ENCODE measurements around the gene DENND4C. TPM values are rescaled to one million over a fixed set of nuclear protein-coding genes. Genes with fewer than 3 reads are reported as not detected.

DENND4C gene
- total RNA-seq, 3 donors from 2014 or later: 146 to 158 (median 148) TPM

GRCh38 chr9:19208653-19209052 is 21.8 kb upstream of the DENND4C start:
- Histone ChIP-seq H3K27ac (peak overlapping the region in 1 of 2 donors; percentile 14), H3K27me3 (no peaks in the 10 kb centered on the region), H3K36me3 (no peaks in the 10 kb centered on the region), H3K4me1 (no peaks in the 10 kb centered on the region), H3K4me3 (no peak overlapping the region), H3K9me3 (no peaks in the 10 kb centered on the region)
- TF ChIP-seq POLR2A (IDR thresholded peaks at IDR 0.05): no peak
- no peak for TF ChIP-seq POLR2AphosphoS5 (IDR thresholded peaks at IDR 0.05)
- TF ChIP-seq, protein P1, sequence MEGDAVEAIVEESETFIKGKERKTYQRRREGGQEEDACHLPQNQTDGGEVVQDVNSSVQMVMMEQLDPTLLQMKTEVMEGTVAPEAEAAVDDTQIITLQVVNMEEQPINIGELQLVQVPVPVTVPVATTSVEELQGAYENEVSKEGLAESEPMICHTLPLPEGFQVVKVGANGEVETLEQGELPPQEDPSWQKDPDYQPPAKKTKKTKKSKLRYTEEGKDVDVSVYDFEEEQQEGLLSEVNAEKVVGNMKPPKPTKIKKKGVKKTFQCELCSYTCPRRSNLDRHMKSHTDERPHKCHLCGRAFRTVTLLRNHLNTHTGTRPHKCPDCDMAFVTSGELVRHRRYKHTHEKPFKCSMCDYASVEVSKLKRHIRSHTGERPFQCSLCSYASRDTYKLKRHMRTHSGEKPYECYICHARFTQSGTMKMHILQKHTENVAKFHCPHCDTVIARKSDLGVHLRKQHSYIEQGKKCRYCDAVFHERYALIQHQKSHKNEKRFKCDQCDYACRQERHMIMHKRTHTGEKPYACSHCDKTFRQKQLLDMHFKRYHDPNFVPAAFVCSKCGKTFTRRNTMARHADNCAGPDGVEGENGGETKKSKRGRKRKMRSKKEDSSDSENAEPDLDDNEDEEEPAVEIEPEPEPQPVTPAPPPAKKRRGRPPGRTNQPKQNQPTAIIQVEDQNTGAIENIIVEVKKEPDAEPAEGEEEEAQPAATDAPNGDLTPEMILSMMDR (IDR thresholded peaks at IDR 0.05): no peak
- no peak for DNase-seq (ENCODE audit: low spot score in 2 of 2)
- intact Hi-C loops (cut with DNase I; ENCODE audit: low total_unique reads): no loop called here

GRCh38 chr9:19209188-19209587 is 21.3 kb upstream of the DENND4C start:
- Histone ChIP-seq H3K4me3 (no peak overlapping the region), H3K4me1 (no peaks in the 10 kb centered on the region), H3K9me3 (no peaks in the 10 kb centered on the region), H3K36me3 (no peaks in the 10 kb centered on the region), H3K27me3 (no peaks in the 10 kb centered on the region), H3K27ac (peak overlapping the region in 1 of 2 donors; percentile 14)
- no peak for DNase-seq (ENCODE audit: low spot score in 2 of 2)
- intact Hi-C loops (cut with DNase I; ENCODE audit: low total_unique reads): no loop called here
- TF ChIP-seq, protein P1 (IDR thresholded peaks at IDR 0.05): no peak
- TF ChIP-seq POLR2A (IDR thresholded peaks at IDR 0.05): no peak
- no peak for TF ChIP-seq POLR2AphosphoS5 (IDR thresholded peaks at IDR 0.05)

DNA sequence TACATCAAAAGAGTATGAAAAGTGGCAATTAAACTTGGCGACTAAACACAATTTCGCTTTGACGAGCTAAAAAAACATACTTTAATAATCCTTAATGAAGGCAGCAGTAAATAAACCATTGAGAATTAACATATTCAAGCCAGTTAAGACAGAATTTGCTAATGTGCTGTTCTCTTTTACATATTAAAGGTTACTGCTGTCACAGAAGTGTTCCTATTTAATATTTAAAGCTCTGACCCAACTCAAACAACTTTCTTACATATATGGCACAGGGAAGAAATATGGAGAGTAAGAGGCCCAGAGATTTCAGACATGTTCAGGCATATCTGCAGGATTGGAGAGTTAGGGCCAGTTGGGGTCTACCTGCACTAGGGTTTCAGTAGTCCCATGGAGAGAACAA is 16.7 kb upstream of the DENND4C start:
- intact Hi-C loops (cut with DNase I; ENCODE audit: low total_unique reads): no loop called here
- no peaks in the 10 kb centered on the region for H3K9me3 ChIP-seq
- no peak overlapping the region for H3K27ac ChIP-seq
- TF ChIP-seq, protein P1 (IDR thresholded peaks at IDR 0.05): no peak
- TF ChIP-seq POLR2A (IDR thresholded peaks at IDR 0.05) (no peak), POLR2AphosphoS5 (IDR thresholded peaks at IDR 0.05) (no peak)
- H3K4me3 ChIP-seq: no peak overlapping the region
- H3K4me1 ChIP-seq: no peaks in the 10 kb centered on the region
- no peaks in the 10 kb centered on the region for H3K27me3 ChIP-seq
- DNase-seq (ENCODE audit: low spot score in 2 of 2): no peak
- no peaks in the 10 kb centered on the region for H3K36me3 ChIP-seq

- Histone ChIP-seq H3K4me1 (no peaks in the 10 kb centered on the region), H3K9me3 (no peaks in the 10 kb centered on the region), H3K4me3 (no peak overlapping the region), H3K36me3 (no peaks in the 10 kb centered on the region), H3K27me3 (no peaks in the 10 kb centered on the region), H3K27ac (no peak overlapping the region)
- intact Hi-C loops (cut with DNase I; ENCODE audit: low total_unique reads): no loop called here
- no peak for DNase-seq (ENCODE audit: low spot score in 2 of 2)
- TF ChIP-seq POLR2AphosphoS5 (IDR thresholded peaks at IDR 0.05): no peak
- TF ChIP-seq, protein P1 (IDR thresholded peaks at IDR 0.05): no peak
- TF ChIP-seq POLR2A (IDR thresholded peaks at IDR 0.05): no peak
These were observed 14.0 kb upstream of the DENND4C start for GRCh38 chr9:19216466-19216865.

GRCh38 chr9:19221326-19221725 is 9.2 kb upstream of the DENND4C start:
- H3K4me3 ChIP-seq: no peak overlapping the region
- TF ChIP-seq POLR2A (IDR thresholded peaks at IDR 0.05) (no peak), POLR2AphosphoS5 (IDR thresholded peaks at IDR 0.05) (no peak)
- TF ChIP-seq, protein P1 (IDR thresholded peaks at IDR 0.05): no peak
- no peaks in the 10 kb centered on the region for H3K36me3 ChIP-seq
- intact Hi-C loops (cut with DNase I; ENCODE audit: low total_unique reads): no loop called here
- H3K9me3 ChIP-seq: no peaks in the 10 kb centered on the region
- H3K27ac ChIP-seq: no peak overlapping the region
- no peaks in the 10 kb centered on the region for H3K27me3 ChIP-seq
- DNase-seq (ENCODE audit: low spot score in 2 of 2): no peak
- no peaks in the 10 kb centered on the region for H3K4me1 ChIP-seq
